T-helper 17 cell (primary cell): ENCODE results near the gene NSD1. TPM values are rescaled to one million over a fixed set of nuclear protein-coding genes. Genes with fewer than 3 reads are reported as not detected.
A peak's percentile ranks its signal among the peaks of the same experiment; 100 is the strongest.

Experiments used
- ATAC-seq: fragments of 150-1000 bp; cut with Tn5 transposase; 2 replicates; pipeline ENCODE4 v1.10.0; 2021; ENCODE audit warnings: mild to moderate bottlenecking, moderate library complexity
- DNase-seq, 3 donors: peaks; one replicate each; pipeline versions ENCODE4 v3.0.0 to v3.0.0-alpha.2; 2020 to 2021
- H3K9me3 ChIP-seq: one replicate; pipeline ENCODE4 v1.7.0; 2013; ENCODE audit warnings: low read length, mild to moderate bottlenecking; ENCODE audit not compliant: control insufficient read depth, poor library complexity, severe bottlenecking
- H3K27ac Mint-ChIP-seq: one replicate; pipeline ENCODE4 v1.8.0; 2022; ENCODE audit warnings: mild to moderate bottlenecking, moderate library complexity, mixed read lengths
- H3K27me3 Mint-ChIP-seq: one replicate; pipeline ENCODE4 v1.8.0; 2022; ENCODE audit warnings: mixed read lengths
- H3K36me3 Mint-ChIP-seq: one replicate; pipeline ENCODE4 v1.8.0; 2022; ENCODE audit warnings: low read depth, mixed read lengths
- H3K4me1 Mint-ChIP-seq: one replicate; pipeline ENCODE4 v1.8.0; 2022; ENCODE audit warnings: mild to moderate bottlenecking, mixed read lengths
- H3K4me3 Mint-ChIP-seq: one replicate; pipeline ENCODE4 v1.8.0; 2022; ENCODE audit warnings: mild to moderate bottlenecking, moderate library complexity, mixed read lengths
- total RNA-seq, 4 donors: library from RNA in 2 of 4; stranded (reverse) in 2 of 4; gene quantifications; one replicate each; pipeline ENCODE4 v1.2.3 and lab custom pipeline; 2022 to 2026

NSD1 gene
- total RNA-seq, 2 donors from 2014 or later: 103 TPM

DNA sequence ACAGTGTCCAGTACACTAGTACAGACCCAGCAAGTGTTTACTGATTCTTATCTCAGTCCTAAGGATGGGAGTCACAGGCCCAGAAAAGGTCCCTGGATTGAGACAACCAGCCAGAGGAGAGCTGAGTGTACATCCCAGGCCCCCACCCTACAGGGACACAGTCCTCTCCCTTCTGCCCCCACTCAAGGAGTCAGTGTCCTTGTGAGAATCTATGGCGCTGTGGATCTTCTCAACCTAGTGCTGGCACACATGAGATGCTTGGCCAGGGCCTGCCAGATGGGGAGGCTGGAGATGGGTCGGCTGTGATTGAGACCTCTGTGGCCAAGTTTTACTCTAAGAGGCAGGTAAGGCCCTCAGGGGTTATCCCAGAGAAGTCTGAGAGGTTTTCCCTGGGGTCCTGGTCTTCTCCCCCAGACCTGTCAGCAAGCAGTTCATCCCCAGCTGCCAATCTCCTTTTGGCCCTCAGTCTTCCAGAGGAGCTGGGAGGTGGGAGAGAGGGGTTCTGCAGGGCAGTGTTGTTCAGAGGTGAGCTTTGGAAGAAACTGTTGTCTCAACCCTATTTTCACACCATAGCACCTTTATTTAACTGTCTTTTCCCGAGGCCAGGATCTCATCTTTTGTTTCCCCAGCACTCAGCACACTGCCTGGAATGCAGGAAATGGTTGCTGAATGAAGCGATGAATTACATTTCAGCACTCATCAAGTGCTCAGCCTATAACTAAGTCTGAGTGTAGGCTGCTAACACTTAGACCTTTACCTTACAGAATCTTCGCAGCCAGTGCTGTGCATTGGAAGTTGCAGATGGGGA is 3.2 kb upstream of the NSD1 start:
- ATAC-seq (no peak), DNase-seq (no peak)
- Mint-ChIP-seq H3K36me3 (peaks cover 1% of the 10 kb centered on the region), H3K4me1 (peaks cover 41% of the 10 kb centered on the region), H3K27me3 (no peaks in the 10 kb centered on the region), H3K4me3 (no peak overlapping the region), H3K27ac (peak overlapping the region; percentile 89)
- no peaks in the 10 kb centered on the region for H3K9me3 ChIP-seq

DNA sequence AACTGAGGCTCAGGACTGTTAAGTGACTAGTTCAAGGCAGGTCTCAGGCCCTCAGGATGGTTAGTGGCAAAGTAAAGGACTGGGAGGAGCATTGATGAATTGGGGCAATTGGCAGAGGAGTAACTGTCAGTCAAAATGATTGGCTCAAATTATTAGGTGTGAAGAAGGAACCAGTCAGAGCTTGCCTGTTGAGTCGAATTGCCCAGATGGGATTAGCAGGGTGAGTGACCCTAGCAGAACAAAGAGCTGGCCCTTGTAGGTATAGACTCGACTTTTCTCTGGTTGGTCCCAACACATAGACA is 2.6 kb upstream of the NSD1 start:
- peak overlapping the region; percentile 86 for H3K27ac Mint-ChIP-seq
- H3K36me3 Mint-ChIP-seq: peaks cover 4% of the 10 kb centered on the region
- peaks cover 45% of the 10 kb centered on the region for H3K4me1 Mint-ChIP-seq
- ATAC-seq: no peak
- H3K9me3 ChIP-seq: no peaks in the 10 kb centered on the region
- DNase-seq: no peak
- no peaks in the 10 kb centered on the region for H3K27me3 Mint-ChIP-seq
- H3K4me3 Mint-ChIP-seq: no peak overlapping the region

DNA sequence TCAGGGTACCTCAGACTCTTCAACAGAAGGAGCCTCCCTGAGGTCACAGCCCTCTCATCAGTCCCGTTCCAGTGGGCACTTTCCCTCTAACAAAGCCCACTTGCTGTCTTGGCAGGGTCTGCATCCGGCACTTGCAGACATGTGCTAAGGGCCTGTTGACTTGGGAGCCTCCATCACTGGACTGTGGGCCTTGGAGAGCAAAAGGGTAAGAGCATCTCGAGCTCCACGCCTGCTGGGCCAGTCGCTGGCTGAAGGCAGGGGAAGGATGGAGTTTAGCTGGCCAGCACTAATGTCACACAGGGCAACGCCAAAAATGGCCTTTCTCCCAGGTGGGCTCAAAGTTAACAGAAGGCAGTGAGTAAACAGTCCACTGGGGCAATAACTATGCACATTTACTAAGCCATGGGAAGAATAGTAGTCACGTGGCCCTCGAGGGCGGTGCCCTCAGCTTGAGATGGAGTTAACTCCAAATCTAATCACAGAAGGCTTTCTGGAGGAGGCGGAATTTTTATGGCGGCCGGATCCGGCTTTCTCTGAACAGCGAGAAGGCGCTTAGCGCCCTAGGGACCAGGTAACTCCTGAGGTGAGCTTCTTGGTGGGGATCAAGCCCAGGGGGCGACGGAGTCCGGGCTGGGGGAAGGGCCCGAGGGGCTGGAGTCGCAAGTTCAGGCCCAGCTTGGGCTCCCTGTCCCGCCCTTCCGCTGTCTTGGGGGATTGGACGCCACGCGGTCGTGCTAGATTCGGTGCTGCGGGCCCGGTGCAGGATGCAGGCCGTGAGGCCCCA is 2.0 kb upstream of the NSD1 start:
- Mint-ChIP-seq H3K27me3 (no peaks in the 10 kb centered on the region), H3K36me3 (peaks cover 4% of the 10 kb centered on the region), H3K27ac (peak overlapping the region; percentile 86), H3K4me3 (peak overlapping the region; percentile 76), H3K4me1 (peaks cover 49% of the 10 kb centered on the region)
- H3K9me3 ChIP-seq: no peaks in the 10 kb centered on the region
- no peak for DNase-seq
- ATAC-seq: no peak

DNA sequence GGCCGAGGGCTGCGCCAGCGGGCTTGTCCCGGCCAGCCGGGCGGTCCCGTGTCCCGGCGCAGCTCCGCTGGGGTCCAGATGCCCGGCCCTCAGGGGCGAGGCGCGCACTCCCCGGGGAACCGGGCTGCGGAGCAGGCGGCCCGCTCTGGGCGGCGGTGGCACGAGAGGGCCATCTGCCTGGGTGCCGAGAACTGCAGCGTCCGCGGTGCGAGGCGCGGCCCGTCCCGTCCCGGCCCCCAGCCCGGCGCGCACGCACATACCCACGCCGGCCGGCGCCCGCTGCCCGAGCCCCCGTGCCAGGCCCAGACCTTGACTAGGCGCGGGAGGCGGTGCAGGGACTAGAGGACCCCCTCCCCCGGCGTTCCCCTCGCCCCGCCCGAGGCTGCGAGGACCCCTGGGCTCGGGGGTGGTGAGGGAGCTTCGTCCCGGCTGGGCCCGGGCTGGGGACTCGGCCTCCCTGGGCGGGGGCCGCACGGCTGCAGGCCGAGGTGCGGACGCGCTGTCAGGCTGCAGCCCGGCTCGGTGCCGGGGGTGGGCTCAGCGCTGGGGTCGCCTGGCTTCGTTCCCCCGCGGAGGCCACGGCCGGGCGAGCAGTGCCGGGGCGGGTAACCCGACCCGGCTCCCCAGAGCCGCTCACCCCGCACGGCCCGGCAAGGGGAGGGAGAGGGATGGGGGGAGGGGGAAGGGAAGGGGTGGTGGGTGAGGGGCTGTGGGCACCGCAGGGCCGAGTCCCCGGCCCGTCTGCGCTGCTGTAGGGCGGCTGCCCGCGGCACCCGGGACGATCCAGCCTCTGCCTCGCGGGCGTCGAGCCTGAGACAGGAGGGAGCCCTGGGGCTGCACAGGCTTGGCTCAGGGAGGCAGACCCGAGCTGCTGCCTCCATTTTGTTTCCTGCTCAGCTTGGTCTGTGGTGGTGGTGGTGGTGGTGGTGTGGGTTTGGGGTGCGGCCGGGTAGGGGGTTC is 1.2 kb upstream of the NSD1 start:
- no peaks in the 10 kb centered on the region for H3K9me3 ChIP-seq
- H3K36me3 Mint-ChIP-seq: peaks cover 4% of the 10 kb centered on the region
- H3K4me3 Mint-ChIP-seq: peak overlapping the region; percentile 89
- peak; percentile 39 for ATAC-seq
- H3K27me3 Mint-ChIP-seq: no peaks in the 10 kb centered on the region
- peaks cover 52% of the 10 kb centered on the region for H3K4me1 Mint-ChIP-seq
- peak; percentile 18 to 38 (median 32) for DNase-seq
- H3K27ac Mint-ChIP-seq: no peak overlapping the region

DNA sequence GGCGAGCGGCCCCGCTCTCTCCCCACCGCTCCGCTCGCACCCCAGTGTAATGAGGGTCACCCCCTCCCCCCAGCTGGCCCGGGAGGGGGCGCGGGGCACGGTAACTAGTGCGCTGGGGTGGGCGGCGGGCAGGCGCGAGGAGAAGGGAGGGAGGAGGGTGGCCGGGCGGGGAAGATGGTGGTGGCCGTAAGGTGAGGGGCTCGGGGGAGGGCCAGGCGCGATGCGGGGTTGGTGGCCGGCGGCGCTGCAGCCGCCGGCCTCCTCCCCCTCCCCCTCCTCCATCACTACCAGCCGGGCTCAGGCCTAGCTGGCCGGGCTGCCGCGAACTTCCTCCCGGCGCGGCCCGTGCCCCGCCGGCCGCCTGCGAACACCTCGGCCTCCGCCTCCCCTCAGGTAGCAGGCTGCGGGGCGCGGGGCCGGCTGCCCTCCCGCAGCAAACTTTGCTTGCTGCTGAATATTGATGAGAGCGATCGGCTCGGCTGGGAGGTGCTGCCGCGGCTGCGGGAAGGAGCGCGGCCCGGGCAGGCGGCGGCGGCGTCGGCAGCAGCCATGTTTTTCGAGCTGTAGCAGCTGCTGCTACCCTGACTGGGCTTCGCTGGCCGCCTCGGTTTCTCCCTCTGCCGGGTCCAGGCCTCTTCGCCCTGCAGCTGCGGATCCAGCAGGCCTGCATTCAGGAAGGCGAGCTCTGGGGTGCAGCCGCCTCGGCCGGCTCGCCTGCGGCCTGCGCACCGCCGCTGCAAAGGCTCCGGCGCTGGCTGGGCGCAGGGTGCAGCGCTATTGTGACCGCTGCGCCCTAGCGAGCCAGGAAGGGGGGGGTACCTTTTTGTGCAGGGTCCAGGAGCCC is 502 bp downstream of the NSD1 start:
- H3K4me1 Mint-ChIP-seq: peaks cover 42% of the 10 kb centered on the region
- ATAC-seq: peak; percentile 20
- peak overlapping the region; percentile 86 for H3K27ac Mint-ChIP-seq
- no peaks in the 10 kb centered on the region for H3K9me3 ChIP-seq
- H3K27me3 Mint-ChIP-seq: no peaks in the 10 kb centered on the region
- H3K4me3 Mint-ChIP-seq: peak overlapping the region; percentile 89
- DNase-seq: peak; percentile 20 to 41 (median 34)
- peaks cover 4% of the 10 kb centered on the region for H3K36me3 Mint-ChIP-seq

DNA sequence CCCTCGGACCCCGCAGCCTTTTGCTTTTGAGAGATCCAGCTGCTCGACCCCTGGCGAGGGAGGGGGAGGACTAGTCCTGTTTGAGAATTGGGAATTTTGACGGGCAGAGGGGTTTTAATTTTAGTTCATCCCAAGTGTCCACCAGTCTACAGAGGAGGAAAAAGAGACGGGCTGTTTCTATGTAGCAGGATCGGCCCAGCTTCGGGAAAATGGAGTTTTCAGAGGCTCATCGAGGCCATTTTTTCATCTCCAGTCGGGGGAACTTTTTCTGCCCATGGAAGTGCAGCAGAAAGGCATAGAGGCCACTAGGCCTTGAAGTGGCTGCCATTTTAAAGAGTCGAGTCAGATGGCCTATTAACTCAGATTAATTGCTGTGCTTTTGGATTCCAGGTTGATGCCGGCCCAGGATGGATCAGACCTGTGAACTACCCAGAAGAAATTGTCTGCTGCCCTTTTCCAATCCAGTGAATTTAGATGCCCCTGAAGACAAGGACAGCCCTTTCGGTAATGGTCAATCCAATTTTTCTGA is 1.2 kb downstream of the NSD1 start:
- no peaks in the 10 kb centered on the region for H3K9me3 ChIP-seq
- peak overlapping the region; percentile 89 for H3K4me3 Mint-ChIP-seq
- peaks cover 4% of the 10 kb centered on the region for H3K36me3 Mint-ChIP-seq
- H3K27ac Mint-ChIP-seq: peak overlapping the region; percentile 86
- no peaks in the 10 kb centered on the region for H3K27me3 Mint-ChIP-seq
- no peak for ATAC-seq
- peaks cover 36% of the 10 kb centered on the region for H3K4me1 Mint-ChIP-seq
- no peak for DNase-seq

DNA sequence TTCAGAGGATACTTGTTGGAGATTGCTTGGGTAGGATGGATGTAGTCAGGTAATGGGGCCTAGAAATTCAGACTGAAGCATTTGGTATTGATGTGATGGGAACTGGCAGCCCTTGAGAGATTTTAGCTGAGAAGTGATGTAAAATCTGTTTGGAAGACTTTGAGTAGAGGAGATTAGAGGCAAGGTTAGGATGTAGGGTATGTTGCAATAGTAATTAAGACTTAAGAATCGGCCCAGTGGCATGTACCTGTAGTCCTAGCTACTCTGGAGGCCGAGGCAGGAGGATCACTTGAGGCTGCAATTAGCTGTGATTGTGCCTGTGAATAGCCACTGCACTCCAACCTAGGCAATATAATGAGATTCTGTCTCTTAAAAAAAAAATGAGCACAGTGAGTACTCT is 6.7 kb downstream of the NSD1 start:
- Mint-ChIP-seq H3K27ac (peak overlapping the region; percentile 82), H3K4me3 (peak overlapping the region; percentile 72), H3K4me1 (peaks cover 44% of the 10 kb centered on the region), H3K27me3 (no peaks in the 10 kb centered on the region), H3K36me3 (peaks cover 10% of the 10 kb centered on the region)
- ATAC-seq (no peak), DNase-seq (no peak)
- H3K9me3 ChIP-seq: no peaks in the 10 kb centered on the region

DNA sequence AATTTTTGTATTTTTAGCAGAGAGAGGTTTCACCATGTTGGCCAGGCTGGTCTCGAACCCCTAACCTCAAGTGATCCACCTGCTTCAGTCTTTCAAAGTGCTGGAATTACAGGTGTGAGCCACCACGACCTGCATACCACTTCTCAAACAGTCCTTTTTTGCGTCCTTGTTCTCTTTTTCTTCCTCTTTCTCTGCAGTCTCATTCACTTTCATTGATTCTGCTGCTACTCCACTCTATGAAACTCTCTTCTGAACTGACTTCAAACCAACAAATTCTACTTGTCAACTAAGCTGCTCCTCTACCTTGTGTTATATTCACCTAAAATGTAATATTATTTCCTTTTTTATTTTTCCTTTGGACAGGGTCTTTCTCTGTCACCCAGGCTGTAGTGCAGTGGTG is 7.9 kb downstream of the NSD1 start:
- Mint-ChIP-seq H3K27me3 (no peaks in the 10 kb centered on the region), H3K36me3 (peaks cover 6% of the 10 kb centered on the region), H3K4me3 (no peak overlapping the region), H3K4me1 (peaks cover 36% of the 10 kb centered on the region), H3K27ac (peak overlapping the region; percentile 82)
- no peaks in the 10 kb centered on the region for H3K9me3 ChIP-seq
- DNase-seq (no peak), ATAC-seq (no peak)

DNA sequence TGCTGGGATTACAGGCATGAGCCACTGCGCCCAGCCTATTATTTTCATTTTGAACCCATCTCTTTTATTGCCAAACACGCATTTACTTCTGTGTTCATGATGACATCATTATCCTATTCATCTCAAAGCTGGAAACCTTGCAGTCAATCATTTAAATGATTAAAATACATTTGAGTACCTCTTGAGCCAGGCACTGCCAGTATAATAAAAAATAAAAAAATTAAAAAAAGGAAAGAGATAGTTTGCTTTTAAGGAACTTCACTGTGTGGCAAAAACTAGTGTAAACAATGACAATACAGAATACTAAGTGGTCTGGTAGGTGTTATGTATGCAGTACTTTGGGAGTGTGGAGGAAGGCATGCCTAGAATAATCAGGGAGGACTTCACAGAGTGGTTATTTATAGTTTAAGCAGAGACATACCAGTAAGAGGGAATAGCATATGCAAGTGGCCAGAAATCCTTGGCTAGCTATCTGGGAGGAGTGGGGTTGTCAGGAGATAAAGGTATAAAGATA is 8.6 kb downstream of the NSD1 start:
- Mint-ChIP-seq H3K36me3 (peaks cover 6% of the 10 kb centered on the region), H3K4me3 (no peak overlapping the region), H3K27ac (peak overlapping the region; percentile 82), H3K4me1 (peaks cover 31% of the 10 kb centered on the region), H3K27me3 (no peaks in the 10 kb centered on the region)
- no peaks in the 10 kb centered on the region for H3K9me3 ChIP-seq
- ATAC-seq: no peak
- DNase-seq: no peak

DNA sequence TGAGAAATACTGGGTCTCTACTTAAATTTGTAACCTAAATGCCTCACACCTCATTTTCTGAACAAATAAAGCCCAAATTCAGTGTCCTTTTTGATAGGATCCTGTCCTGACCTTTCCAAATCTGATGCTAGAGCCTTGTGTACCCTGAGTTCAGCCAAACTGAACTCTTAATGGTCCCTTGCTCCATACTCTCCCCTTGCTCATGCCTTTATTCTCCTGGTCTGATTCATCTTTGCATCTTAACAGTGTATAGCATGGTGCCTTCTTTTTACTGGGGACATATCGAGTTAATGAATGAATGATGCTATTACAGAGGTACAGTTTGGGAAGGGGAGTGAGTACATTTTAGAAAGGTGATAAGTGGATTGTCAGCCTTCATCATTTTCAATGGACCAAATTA is 9.2 kb downstream of the NSD1 start:
- no peak overlapping the region for H3K4me3 Mint-ChIP-seq
- H3K4me1 Mint-ChIP-seq: peaks cover 31% of the 10 kb centered on the region
- H3K27me3 Mint-ChIP-seq: no peaks in the 10 kb centered on the region
- H3K36me3 Mint-ChIP-seq: peaks cover 6% of the 10 kb centered on the region
- peak overlapping the region; percentile 8 for H3K27ac Mint-ChIP-seq
- H3K9me3 ChIP-seq: no peaks in the 10 kb centered on the region
- DNase-seq: no peak
- no peak for ATAC-seq

DNA sequence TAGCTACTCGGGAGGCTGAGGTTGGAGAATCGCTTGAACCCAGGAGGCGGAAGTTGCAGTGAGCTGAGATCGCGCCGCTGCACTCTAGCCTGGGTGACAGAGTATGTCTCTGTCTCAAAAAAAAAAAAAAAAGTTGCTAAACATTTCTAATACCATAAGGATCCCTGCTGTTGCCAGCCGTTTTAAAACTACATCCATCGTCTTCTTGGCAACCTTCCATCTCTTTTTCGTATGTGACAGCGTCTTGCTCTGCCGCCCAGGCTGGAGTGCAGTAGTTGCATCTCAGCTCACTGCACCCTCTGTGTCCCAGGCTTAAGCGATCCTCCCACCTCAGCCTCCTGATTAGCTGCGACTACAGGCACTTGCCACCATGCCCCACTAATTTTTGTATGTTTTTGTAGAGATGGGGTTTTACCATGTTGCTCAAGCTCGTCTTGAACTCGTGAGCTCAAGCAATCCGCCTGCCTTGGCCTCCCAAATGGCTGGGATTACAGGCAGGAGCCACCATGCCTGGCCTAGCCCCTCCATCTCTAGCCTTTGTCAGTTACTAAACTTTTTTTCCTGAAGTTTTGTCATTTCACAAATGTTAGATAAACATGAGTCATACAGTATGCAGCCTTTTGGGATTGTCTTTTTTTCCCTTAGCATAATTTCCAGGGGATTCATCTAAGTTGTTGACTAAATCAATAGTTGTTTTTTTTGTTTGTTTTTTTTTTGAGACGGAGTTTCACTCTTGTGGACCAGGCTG is 13.5 kb downstream of the NSD1 start:
- no peaks in the 10 kb centered on the region for H3K9me3 ChIP-seq
- no peak overlapping the region for H3K4me3 Mint-ChIP-seq
- DNase-seq: no peak
- H3K27ac Mint-ChIP-seq: peak overlapping the region; percentile 1
- H3K27me3 Mint-ChIP-seq: no peaks in the 10 kb centered on the region
- ATAC-seq: no peak
- no peaks in the 10 kb centered on the region for H3K36me3 Mint-ChIP-seq
- peaks cover 11% of the 10 kb centered on the region for H3K4me1 Mint-ChIP-seq
